Activated CD4-positive, alpha-beta T cell treated with anti-CD3 and anti-CD28 coated beads, Interleukin-2, amount 10 ng/mL, durations not matched to agents 7 days and 5 days (primary cell): Measurements from ENCODE around the gene APOL4. TPM values are rescaled to one million over a fixed set of nuclear protein-coding genes. Genes with fewer than 3 reads are reported as not detected.
"Not testable (repeated sequence)": the region's sequence is repeated elsewhere in the genome, so short reads cannot be mapped to it uniquely, and the experiment has no call there.

Experiments
- CTCF ChIA-PET: fragments of 350-600 bp; sonication (Branson Sonifier 250); formaldehyde crosslinking; loops from one replicate; lab custom pipeline; 2021; ENCODE audit warnings: antibody characterized with exemption; lab: Charles Lee
- POLR2A ChIA-PET: fragments of 350-600 bp; sonication (Branson Sonifier 250); formaldehyde crosslinking; loops from one replicate; lab custom pipeline; 2021; ENCODE audit warnings: antibody characterized with exemption; lab: Charles Lee
- DNase-seq: peaks from one replicate; pipeline ENCODE4 v3.0.0-alpha.2; 2020
- H3K27ac Mint-ChIP-seq: one replicate; pipeline ENCODE4 v1.8.0; 2021; ENCODE audit warnings: mild to moderate bottlenecking, moderate library complexity, mixed read lengths
- H3K27me3 Mint-ChIP-seq: one replicate; pipeline ENCODE4 v1.8.0; 2021; ENCODE audit warnings: mixed read lengths
- H3K36me3 Mint-ChIP-seq: one replicate; pipeline ENCODE4 v1.8.0; 2021; ENCODE audit warnings: low read depth, mixed read lengths
- H3K4me1 Mint-ChIP-seq: one replicate; pipeline ENCODE4 v1.8.0; 2021; ENCODE audit warnings: mixed read lengths
- H3K4me3 Mint-ChIP-seq: one replicate; pipeline ENCODE4 v1.8.0; 2021; ENCODE audit warnings: mild to moderate bottlenecking, moderate library complexity, mixed read lengths
- H3K9me3 Mint-ChIP-seq: one replicate; pipeline ENCODE4 v1.8.0; 2021; ENCODE audit warnings: mixed read lengths
- total RNA-seq, 2 experiments: library from RNA; stranded (reverse); gene quantifications; one replicate each; pipeline ENCODE4 v1.2.3, GENCODE V29; 2021

Gene APOL4
- total RNA-seq, 2 experiments from 2014 or later = 0.54 to 0.57 TPM

DNA sequence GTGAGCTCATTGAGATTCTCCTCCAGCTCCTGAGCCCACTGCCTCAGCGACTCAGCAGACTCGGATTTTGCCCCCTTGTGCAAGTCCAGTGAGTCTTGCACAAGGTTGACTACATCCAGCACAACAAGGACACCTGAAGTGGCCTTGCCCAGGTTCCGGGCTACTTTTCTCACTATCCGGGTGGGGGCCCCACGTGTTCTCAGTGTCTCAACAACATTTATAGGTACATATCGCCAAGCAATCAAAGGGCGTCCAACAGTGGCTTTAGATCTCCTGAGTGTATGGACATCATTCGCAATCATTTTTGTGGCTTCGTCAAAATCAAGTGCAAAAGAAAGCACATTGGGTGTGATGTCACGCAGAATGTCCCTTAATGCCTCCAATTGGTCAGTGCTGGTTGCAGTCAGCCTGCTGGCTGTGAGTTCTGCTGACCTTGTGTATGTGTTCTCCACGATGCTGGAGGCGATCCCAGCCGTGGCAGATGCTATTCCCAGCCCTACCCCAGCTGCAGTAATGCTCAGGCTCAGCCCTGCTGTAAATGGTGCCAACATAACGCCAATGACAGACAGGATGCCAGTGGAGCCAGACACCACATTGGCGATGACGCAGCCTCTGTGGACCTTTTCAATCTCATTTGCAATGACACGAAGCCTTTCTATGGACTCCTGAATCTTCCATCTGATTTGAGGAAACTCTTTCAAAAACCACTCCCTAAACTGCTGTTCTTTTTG, 10.3 kb downstream of the APOL4 start:
- CTCF ChIA-PET = interaction anchor here (0.8 to 0.9 kb wide), 2 partner anchors 44 to 126 kb away, joined by 3 read pairs; no protein-coding TSS in a partner anchor
- Mint-ChIP-seq H3K4me3 (no peak overlapping the region), H3K36me3 (no peaks in the 10 kb centered on the region), H3K4me1 (peaks cover 7% of the 10 kb centered on the region), H3K27ac (no peak overlapping the region), H3K9me3 (no peaks in the 10 kb centered on the region), H3K27me3 (peaks cover 11% of the 10 kb centered on the region)
- DNase-seq = no peak
- POLR2A ChIA-PET = no interaction called here

- DNase-seq, POLR2A ChIA-PET, H3K27ac Mint-ChIP-seq, CTCF ChIA-PET, H3K9me3 Mint-ChIP-seq, H3K4me3 Mint-ChIP-seq, H3K4me1 Mint-ChIP-seq, H3K36me3 Mint-ChIP-seq: not testable (repeated sequence)
- H3K27me3 Mint-ChIP-seq = peaks cover 17% of the 10 kb centered on the region
Observed at GRCh38 chr22:36187862-36188261, 13.7 kb downstream of the APOL4 start.

DNA sequence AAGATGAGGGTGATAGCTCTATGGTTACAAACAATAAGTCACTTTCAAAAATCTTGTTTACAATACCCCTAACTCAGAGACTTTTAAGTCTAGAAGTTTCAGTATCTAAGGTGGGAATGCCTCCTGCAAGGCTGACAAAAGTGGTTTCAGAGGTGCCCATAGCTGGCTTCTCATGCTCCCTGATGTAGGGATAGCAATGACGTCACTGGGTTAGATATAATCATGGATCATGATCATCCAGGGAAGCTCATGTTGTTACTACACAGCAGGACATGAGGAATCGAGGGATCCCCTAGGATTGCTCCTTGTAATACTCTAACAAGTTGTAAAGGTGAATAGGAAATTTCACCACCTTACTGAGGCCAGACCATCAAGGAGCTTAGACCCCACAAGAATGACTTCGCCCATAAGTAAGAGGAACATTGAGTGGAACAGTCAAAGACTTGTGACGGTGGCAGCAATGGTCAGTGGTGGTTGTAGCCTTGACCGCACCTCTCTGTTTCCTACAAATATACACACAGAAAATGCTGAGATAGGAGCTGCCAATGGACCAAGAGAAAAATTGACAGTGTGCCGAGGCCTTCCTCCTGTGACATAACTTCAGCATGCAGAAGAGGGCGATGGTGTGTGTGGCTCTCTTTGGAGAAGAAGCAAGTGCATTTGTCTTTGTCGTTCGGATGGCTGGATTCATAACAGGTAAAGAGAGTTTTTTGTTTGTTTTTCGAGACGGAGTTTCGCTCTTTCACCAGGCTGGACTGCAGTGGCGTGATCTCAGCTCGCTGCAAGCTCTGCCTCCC, 15.6 kb downstream of the APOL4 start:
- Mint-ChIP-seq H3K27ac (no peak overlapping the region), H3K9me3 (no peaks in the 10 kb centered on the region), H3K27me3 (peaks cover 17% of the 10 kb centered on the region), H3K4me1 (no peaks in the 10 kb centered on the region), H3K4me3 (no peak overlapping the region), H3K36me3 (no peaks in the 10 kb centered on the region)
- POLR2A ChIA-PET = no interaction called here
- CTCF ChIA-PET = interaction anchor here (0.6 to 0.8 kb wide), 3 partner anchors 10 to 642 kb away, joined by 3 read pairs; no protein-coding TSS in a partner anchor
- DNase-seq = no peak

GRCh38 chr22:36184433-36185025, 17.1 kb downstream of the APOL4 start:
- no peaks in the 10 kb centered on the region for H3K9me3 Mint-ChIP-seq
- CTCF ChIA-PET = no interaction called here
- H3K27me3 Mint-ChIP-seq = peaks cover 16% of the 10 kb centered on the region
- H3K27ac Mint-ChIP-seq = no peak overlapping the region
- no peaks in the 10 kb centered on the region for H3K36me3 Mint-ChIP-seq
- POLR2A ChIA-PET = no interaction called here
- DNase-seq = no peak
- H3K4me1 Mint-ChIP-seq = peaks cover 3% of the 10 kb centered on the region
- H3K4me3 Mint-ChIP-seq = no peak overlapping the region

GRCh38 chr22:36183446-36183845, 18.2 kb downstream of the APOL4 start:
- H3K9me3 Mint-ChIP-seq = no peaks in the 10 kb centered on the region
- H3K36me3 Mint-ChIP-seq = no peaks in the 10 kb centered on the region
- peaks cover 16% of the 10 kb centered on the region for H3K27me3 Mint-ChIP-seq
- H3K27ac Mint-ChIP-seq = no peak overlapping the region
- DNase-seq = no peak
- ChIA-PET CTCF (interaction anchor here (0.9 kb wide), 1 partner anchor 11 kb away, joined by 3 read pairs; no protein-coding TSS in a partner anchor), POLR2A (no interaction called here)
- peaks cover 3% of the 10 kb centered on the region for H3K4me1 Mint-ChIP-seq
- no peak overlapping the region for H3K4me3 Mint-ChIP-seq

- no peak overlapping the region for H3K27ac Mint-ChIP-seq
- H3K9me3 Mint-ChIP-seq = no peaks in the 10 kb centered on the region
- POLR2A ChIA-PET = no interaction called here
- CTCF ChIA-PET = interaction anchor here (0.9 kb wide), 1 partner anchor 12 kb away, joined by 3 read pairs; no protein-coding TSS in a partner anchor
- DNase-seq = no peak
- H3K27me3 Mint-ChIP-seq = peaks cover 16% of the 10 kb centered on the region
- H3K4me3 Mint-ChIP-seq = no peak overlapping the region
- no peaks in the 10 kb centered on the region for H3K36me3 Mint-ChIP-seq
- peaks cover 3% of the 10 kb centered on the region for H3K4me1 Mint-ChIP-seq
Observed at GRCh38 chr22:36182857-36183256, 18.8 kb downstream of the APOL4 start.

GRCh38 chr22:36182056-36182455, 19.6 kb downstream of the APOL4 start:
- Mint-ChIP-seq H3K36me3 (no peaks in the 10 kb centered on the region), H3K4me1 (peaks cover 3% of the 10 kb centered on the region), H3K4me3 (no peak overlapping the region), H3K27me3 (peaks cover 16% of the 10 kb centered on the region), H3K27ac (no peak overlapping the region), H3K9me3 (no peaks in the 10 kb centered on the region)
- no peak for DNase-seq
- POLR2A ChIA-PET = no interaction called here
- CTCF ChIA-PET = interaction anchor here (0.8 to 0.9 kb wide), 2 partner anchors 30 to 32 kb away, joined by 3 read pairs; no protein-coding TSS in a partner anchor

GRCh38 chr22:36180928-36181327, 20.7 kb downstream of the APOL4 start:
- Mint-ChIP-seq H3K4me1 (peaks cover 3% of the 10 kb centered on the region), H3K36me3 (no peaks in the 10 kb centered on the region), H3K27me3 (peaks cover 9% of the 10 kb centered on the region), H3K27ac (no peak overlapping the region), H3K4me3 (no peak overlapping the region), H3K9me3 (no peaks in the 10 kb centered on the region)
- CTCF ChIA-PET = interaction anchor here (0.8 to 1.6 kb wide), 5 partner anchors 31 to 115 kb away, joined by 3 to 6 read pairs (median 4); no protein-coding TSS in a partner anchor
- POLR2A ChIA-PET = no interaction called here
- DNase-seq = no peak

DNA sequence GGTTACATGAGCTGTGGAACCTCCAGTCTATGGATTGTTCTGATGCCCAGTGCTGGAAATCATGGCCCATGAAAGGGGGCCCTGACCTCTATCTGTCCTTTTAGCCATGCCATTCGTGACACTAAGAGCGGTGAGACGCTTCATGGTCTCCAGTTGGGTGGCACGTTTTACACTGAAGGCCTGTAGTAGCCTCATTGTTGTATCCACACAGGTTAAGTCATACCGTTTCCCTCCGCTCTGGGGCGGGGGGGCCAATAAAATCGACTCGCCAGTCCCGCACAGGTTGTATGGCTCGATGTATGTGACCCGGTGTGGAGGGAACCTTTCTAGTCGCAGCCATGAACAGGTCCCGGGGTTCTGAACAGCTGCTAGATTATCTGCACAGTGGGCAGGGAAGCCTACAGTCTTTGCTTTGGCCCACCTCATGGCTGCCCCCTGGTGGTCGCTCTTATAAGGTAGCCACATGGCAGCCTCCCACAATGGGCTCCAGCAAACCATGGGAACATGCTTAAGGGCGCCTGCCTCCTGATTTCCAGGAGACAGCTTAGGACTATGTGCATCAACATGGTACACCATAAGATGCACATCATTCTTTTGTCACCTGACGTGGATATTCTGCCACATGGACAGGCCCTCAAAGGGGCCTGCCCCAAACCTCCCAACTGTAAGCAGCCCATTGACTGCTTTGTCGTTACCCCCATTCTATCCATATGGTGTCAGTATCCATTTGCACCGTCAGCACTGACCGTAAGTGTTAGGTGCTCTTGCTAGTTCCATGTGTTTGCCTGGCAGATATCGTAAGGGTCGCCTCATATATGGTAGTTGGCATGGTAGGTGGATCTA, 21.4 kb downstream of the APOL4 start:
- peak; percentile 88 for DNase-seq
- peaks cover 3% of the 10 kb centered on the region for H3K4me1 Mint-ChIP-seq
- ChIA-PET POLR2A (no interaction called here), CTCF (interaction anchor here (0.7 to 1.6 kb wide), 8 partner anchors 21 to 114 kb away, joined by 3 to 6 read pairs (median 4); partner anchors contain the start of gene APOL4)
- H3K4me3 Mint-ChIP-seq = no peak overlapping the region
- H3K27ac Mint-ChIP-seq = no peak overlapping the region
- H3K36me3 Mint-ChIP-seq = no peaks in the 10 kb centered on the region
- peaks cover 4% of the 10 kb centered on the region for H3K9me3 Mint-ChIP-seq
- peaks cover 6% of the 10 kb centered on the region for H3K27me3 Mint-ChIP-seq

- ChIA-PET POLR2A (no interaction called here), CTCF (interaction anchor here (0.7 to 1.8 kb wide), 4 partner anchors 15 to 211 kb away, joined by 3 to 7 read pairs (median 4); partner anchors contain the start of gene APOL3)
- no peak overlapping the region for H3K4me3 Mint-ChIP-seq
- peaks cover 4% of the 10 kb centered on the region for H3K9me3 Mint-ChIP-seq
- H3K27me3 Mint-ChIP-seq = peaks cover 3% of the 10 kb centered on the region
- DNase-seq = no peak
- no peak overlapping the region for H3K27ac Mint-ChIP-seq
- peaks cover 3% of the 10 kb centered on the region for H3K4me1 Mint-ChIP-seq
- no peaks in the 10 kb centered on the region for H3K36me3 Mint-ChIP-seq
Observed at GRCh38 chr22:36177160-36177559, 24.4 kb downstream of the APOL4 start.

- Mint-ChIP-seq H3K27me3 (peaks cover 5% of the 10 kb centered on the region), H3K36me3 (no peaks in the 10 kb centered on the region), H3K4me1 (peaks cover 3% of the 10 kb centered on the region), H3K9me3 (peaks cover 4% of the 10 kb centered on the region), H3K4me3 (no peak overlapping the region), H3K27ac (no peak overlapping the region)
- POLR2A ChIA-PET = no interaction called here
- no peak for DNase-seq
- CTCF ChIA-PET = interaction anchor here (1.8 kb wide), 1 partner anchor 15 kb away, joined by 7 read pairs; the partner anchor contains the start of gene APOL3
Observed at GRCh38 chr22:36175892-36176291, 25.7 kb downstream of the APOL4 start.

DNA sequence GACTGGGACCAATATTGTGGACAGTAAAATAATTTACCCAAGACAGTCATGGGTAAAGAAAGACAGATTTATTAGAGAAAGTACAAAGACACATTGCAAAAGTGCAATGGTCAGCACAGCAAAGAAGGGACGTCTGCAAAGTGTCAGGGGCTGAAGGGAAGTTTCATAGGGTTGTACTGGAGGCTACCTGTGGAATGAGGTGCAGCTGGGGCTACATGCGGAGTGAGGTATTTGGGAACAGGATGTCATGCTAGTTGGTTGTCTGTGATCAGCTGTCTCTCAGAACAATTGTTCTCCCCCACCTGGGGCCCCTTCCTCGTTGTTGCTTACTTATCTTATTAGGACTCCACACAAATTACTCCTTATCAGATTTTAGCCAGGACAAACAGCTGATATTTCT, 29.7 kb downstream of the APOL4 start:
- POLR2A ChIA-PET = no interaction called here
- no peak for DNase-seq
- H3K4me1 Mint-ChIP-seq = peaks cover 9% of the 10 kb centered on the region
- H3K4me3 Mint-ChIP-seq = no peak overlapping the region
- peaks cover 11% of the 10 kb centered on the region for H3K9me3 Mint-ChIP-seq
- H3K36me3 Mint-ChIP-seq = peaks cover 6% of the 10 kb centered on the region
- CTCF ChIA-PET = interaction anchor here (0.6 to 1.5 kb wide), 3 partner anchors 12 to 66 kb away, joined by 3 to 7 read pairs (median 3); partner anchors contain the start of genes APOL3 and APOL4
- H3K27me3 Mint-ChIP-seq = peaks cover 7% of the 10 kb centered on the region
- no peak overlapping the region for H3K27ac Mint-ChIP-seq
